Measurements from ENCODE around the gene ANO8. TPM values are rescaled to one million over a fixed set of nuclear protein-coding genes. Genes with fewer than 3 reads are reported as not detected.

The ANO8 gene
- total and polyA plus RNA-seq, 2 of the 13 experiments (the other 11 are each of a cell fraction or from before 2014, with no cell fraction given) = 1.8 to 3.5 TPM

- TF ChIP-seq THRA (CRISPR knock-in tag; IDR thresholded peaks at IDR 0.05; ENCODE audit: borderline replicate concordance) (no peak), ZNF446 (CRISPR knock-in tag; IDR thresholded peaks at IDR 0.05) (no peak), ZNF431 (CRISPR knock-in tag; IDR thresholded peaks at IDR 0.05; ENCODE audit: borderline replicate concordance, low read depth) (no peak), SKI (IDR thresholded peaks at IDR 0.05; ENCODE audit: partially characterized antibody) (no peak), NR3C1 (CRISPR knock-in tag; IDR thresholded peaks at IDR 0.05) (no peak), CHCHD3 (CRISPR knock-in tag; IDR thresholded peaks at IDR 0.05) (no peak), ZNF430 (CRISPR knock-in tag; IDR thresholded peaks at IDR 0.05) (no peak), ZNF354B (CRISPR knock-in tag; IDR thresholded peaks at IDR 0.05) (no peak), BRF2 (CRISPR knock-in tag; IDR thresholded peaks at IDR 0.05) (0 out of 2 replicates have a peak, but pooled peaks have one; percentile 4), FOXP4 (CRISPR knock-in tag; IDR thresholded peaks at IDR 0.05) (no peak), TCF7 (IDR thresholded peaks at IDR 0.05; ENCODE audit: low read depth) (no peak), ZNF33B (CRISPR knock-in tag; IDR thresholded peaks at IDR 0.05) (0 out of 2 replicates have a peak, but pooled peaks have one; percentile 39), NPAS2 (CRISPR knock-in tag; IDR thresholded peaks at IDR 0.05; ENCODE audit: borderline replicate concordance) (no peak), ZNF496 (CRISPR knock-in tag; IDR thresholded peaks at IDR 0.05; ENCODE audit: insufficient replicate concordance) (no peak), TCF7L2 (IDR thresholded peaks at IDR 0.05; ENCODE audit: low read depth, low read length) (no peak), PHF21A (CRISPR knock-in tag; IDR thresholded peaks at IDR 0.05) (no peak), JUNB (CRISPR knock-in tag; IDR thresholded peaks at IDR 0.05; ENCODE audit: borderline replicate concordance) (no peak), NR2C2 (CRISPR knock-in tag; IDR thresholded peaks at IDR 0.05; ENCODE audit: borderline replicate concordance) (no peak; the same call in 1 of the 2 replicates), ZMAT3 (CRISPR knock-in tag; conservative IDR thresholded peaks at IDR 0.05) (no peak), FOXC1 (CRISPR knock-in tag; IDR thresholded peaks at IDR 0.05; ENCODE audit: borderline replicate concordance) (no peak), TP53 (CRISPR knock-in tag; conservative IDR thresholded peaks at IDR 0.05) (no peak), KLF6 (CRISPR knock-in tag; IDR thresholded peaks at IDR 0.05) (no peak), GZF1 (CRISPR knock-in tag; IDR thresholded peaks at IDR 0.05) (no peak; the same call in 1 of the 2 replicates), ZBTB33 (CRISPR knock-in tag; IDR thresholded peaks at IDR 0.05) (no peak), ESRRA (CRISPR knock-in tag; IDR thresholded peaks at IDR 0.05; ENCODE audit: low read depth) (0 out of 2 replicates have a peak, but pooled peaks have one; percentile 8), RFXANK (CRISPR knock-in tag; IDR thresholded peaks at IDR 0.05) (no peak)
Observed at GRCh38 chr19:17306285-17306714, 28.4 kb downstream of the ANO8 start (continued).
